Upper lobe of left lung (tissue), 6 donors: ENCODE data around the gene IP6K2. TPM values are rescaled to one million over a fixed set of nuclear protein-coding genes. Genes with fewer than 3 reads are reported as not detected.
"Not testable (repeated sequence)": the region's sequence is repeated elsewhere in the genome, so short reads cannot be mapped to it uniquely, and the experiment has no call there.

ENCODE experiments used
- ATAC-seq, 2 donors: fragments of 200-7000 bp; cut with Tn5 transposase; one replicate each; pipeline ENCODE4 v1.9.1; 2022; ENCODE audit warnings: mild to moderate bottlenecking in 2 of 2, moderate library complexity in 2 of 2; ENCODE audit not compliant: low FRiP score in 2 of 2
- DNase-seq, 2 donors: peaks; one replicate each; pipeline ENCODE4 v3.0.0-alpha.2; 2019 to 2020
- H3K27ac ChIP-seq, 4 donors: fragments of 200-600 bp; sonication (generic); one replicate each; pipeline ENCODE4 v1.5.1; 2016 to 2019
- H3K27me3 ChIP-seq, 4 donors: fragments of 200-600 bp; sonication (generic); one replicate each; pipeline ENCODE4 v1.5.1; 2017 to 2019
- H3K36me3 ChIP-seq, 4 donors: fragments of 200-600 bp; sonication (generic); one replicate each; pipeline ENCODE4 v1.5.1; 2016 to 2019
- H3K4me1 ChIP-seq, 4 donors: fragments of 200-600 bp; sonication (generic); one replicate each; pipeline ENCODE4 v1.5.1; 2018 to 2019
- H3K4me3 ChIP-seq, 4 donors: fragments of 200-600 bp; sonication (generic); one replicate each; pipeline ENCODE4 v1.5.1; 2017 to 2019; ENCODE audit warnings: mild to moderate bottlenecking in 2 of 4, moderate library complexity in 1 of 4
- H3K9me3 ChIP-seq, 4 donors: fragments of 200-600 bp; sonication (generic); one replicate each; pipeline ENCODE4 v1.5.1; 2018 to 2019
- CTCF ChIP-seq, 6 experiments: fragments of 450-650 bp in 4 of 6; fragments of 200-600 bp in 2 of 6; sonication (generic) in 2 of 6; IDR thresholded peaks; one replicate each; pipeline ENCODE4 v1.5.1; 2016 to 2019; ENCODE audit warnings: antibody characterized with exemption in 6 of 6
- EP300 ChIP-seq, 4 donors: sonication (generic); formaldehyde crosslinking; IDR thresholded peaks; one replicate each; pipeline ENCODE4 v1.5.1; 2017; ENCODE audit warnings: antibody characterized with exemption in 4 of 4, control low read depth in 2 of 4
- POLR2A ChIP-seq, 4 donors: fragments of 450-650 bp; IDR thresholded peaks; one replicate each; pipeline ENCODE4 v1.5.1; 2016 to 2017; ENCODE audit warnings: antibody characterized with exemption in 4 of 4, mild to moderate bottlenecking in 2 of 4
- POLR2AphosphoS5 ChIP-seq, 2 donors: sonication (generic); formaldehyde crosslinking; IDR thresholded peaks; one replicate each; pipeline ENCODE4 v1.5.1; 2017; ENCODE audit warnings: antibody characterized with exemption in 2 of 2
- WGBS, 2 donors: methylation state at CpG; one replicate each; pipeline ENCODE4 v1.1.5; 2017 to 2018; 5-methylcytosine and 5-hydroxymethylcytosine counted together
- total RNA-seq, 6 donors: library from RNA; depleted of rRNA in 4 of 6; stranded (reverse); fragments of >200 nt in 4 of 6; gene quantifications; one replicate each; pipeline versions ENCODE4 v1.1.0 to v1.2.1, GENCODE V29; 2016 to 2021
- donor health status: DM: no; HTN: no; CAD: no; lungs with moderate emphysema.
- donor health status: DM: no; HTN: yes; CAD: no; lungs with severe emphysema.

The IP6K2 gene
- total RNA-seq, 6 donors from 2014 or later: 53.3 to 106 (median 65.4) TPM

DNA sequence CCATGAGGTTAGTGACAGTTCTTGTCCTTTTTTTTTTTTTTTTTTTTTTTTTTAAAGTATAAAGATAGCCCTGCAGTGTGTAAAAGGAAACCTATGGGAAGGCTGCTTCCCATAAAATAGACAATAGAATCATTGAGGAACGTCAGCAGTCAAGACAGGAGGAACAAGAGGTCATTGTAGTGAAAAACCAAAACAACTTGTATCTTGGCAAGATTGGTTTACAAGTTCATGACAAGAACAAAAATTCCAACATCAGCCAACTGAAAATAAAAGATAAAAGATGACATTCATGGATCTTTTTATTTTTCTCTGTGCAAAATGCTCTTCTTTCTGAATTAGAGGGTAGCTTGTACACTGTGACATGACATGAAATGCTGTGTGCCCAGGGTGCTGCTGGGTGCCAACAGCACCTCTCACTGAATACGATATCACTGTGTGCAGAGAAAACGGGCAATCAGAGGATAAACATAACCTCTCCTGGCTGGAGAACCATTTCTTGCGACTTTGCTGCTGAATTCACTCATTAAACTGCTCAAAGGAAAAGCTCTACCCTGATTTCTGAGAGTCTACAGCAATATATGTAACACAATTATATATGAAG lies 30.1 kb upstream of the IP6K2 start:
- DNase-seq (no peak), ATAC-seq (no peak)
- Histone ChIP-seq H3K9me3 (no peaks in the 10 kb centered on the region), H3K4me3 (no peak overlapping the region), H3K27ac (peak overlapping the region in 1 of 4 donors; percentile 33), H3K4me1 (peaks cover 0 to 11% (median 5%) of the 10 kb centered on the region in 4 donors), H3K36me3 (peaks cover 2 to 43% (median 20%) of the 10 kb centered on the region in 4 donors), H3K27me3 (no peaks in the 10 kb centered on the region)
- 58 to 70% methylated on average over 4 of the region's 4 CpGs for WGBS, 2 donors
- TF ChIP-seq POLR2A (IDR thresholded peaks at IDR 0.05): no peak
- no peak for TF ChIP-seq CTCF (IDR thresholded peaks at IDR 0.05)
- TF ChIP-seq POLR2AphosphoS5 (IDR thresholded peaks at IDR 0.05): no peak
- no peak for TF ChIP-seq EP300 (IDR thresholded peaks at IDR 0.05)

- DNase-seq (no peak), ATAC-seq (no peak)
- Histone ChIP-seq H3K36me3 (peaks cover 0 to 16% (median 2%) of the 10 kb centered on the region in 4 donors), H3K4me3 (no peak overlapping the region), H3K9me3 (no peaks in the 10 kb centered on the region), H3K27ac (no peak overlapping the region), H3K4me1 (peaks cover 11 to 36% (median 24%) of the 10 kb centered on the region in 4 donors), H3K27me3 (no peaks in the 10 kb centered on the region)
- TF ChIP-seq POLR2A (IDR thresholded peaks at IDR 0.05): no peak
- no peak for TF ChIP-seq CTCF (IDR thresholded peaks at IDR 0.05)
- TF ChIP-seq POLR2AphosphoS5 (IDR thresholded peaks at IDR 0.05): no peak
- no peak for TF ChIP-seq EP300 (IDR thresholded peaks at IDR 0.05)
- 82 to 85% methylated on average over 7 of the region's 7 CpGs for WGBS, 2 donors
Observed at GRCh38 chr3:48743773-48744172, 26.8 kb upstream of the IP6K2 start.

DNA sequence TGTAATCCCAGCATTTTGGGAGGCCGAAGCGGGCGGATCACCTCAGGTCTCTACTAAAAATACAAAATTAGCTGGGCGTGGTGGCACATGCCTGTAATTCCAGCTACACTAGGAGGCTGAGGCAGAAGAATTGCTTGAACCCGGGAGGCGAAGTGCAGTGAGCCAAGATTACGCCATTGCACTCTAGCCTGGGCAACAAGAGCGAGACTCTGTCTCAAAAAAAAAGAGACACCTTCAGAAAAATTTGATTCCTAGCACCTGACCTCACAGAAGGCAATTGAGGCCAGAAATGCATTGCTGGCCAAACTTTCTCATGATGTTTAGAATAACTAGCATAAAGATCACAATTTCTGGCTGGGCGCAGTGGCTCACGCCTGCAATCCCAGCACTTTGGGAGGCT lies 24.2 kb upstream of the IP6K2 start:
- Histone ChIP-seq H3K27ac (peak overlapping the region in 2 of 4 donors; percentile 46 to 77), H3K4me1 (peaks cover 16 to 43% (median 26%) of the 10 kb centered on the region in 4 donors)
- not testable (repeated sequence) for DNase-seq, ATAC-seq, H3K4me3 ChIP-seq, H3K9me3 ChIP-seq, H3K36me3 ChIP-seq, H3K27me3 ChIP-seq
- 93 to 95% methylated on average over 10 of the region's 10 CpGs for WGBS, 2 donors

- WGBS, 2 donors: 9 to 44% methylated on average over 4 to 15 of the region's 15 CpGs
- Histone ChIP-seq H3K9me3 (no peaks in the 10 kb centered on the region), H3K27ac (peak overlapping the region; percentile 2 to 77 (median 39)), H3K4me3 (peak overlapping the region in 1 of 4 donors; percentile 8), H3K27me3 (no peaks in the 10 kb centered on the region), H3K4me1 (peaks cover 16 to 47% (median 26%) of the 10 kb centered on the region in 4 donors), H3K36me3 (no peaks in the 10 kb centered on the region)
- DNase-seq (peak; percentile 87 to 89), ATAC-seq (peak; percentile 93 to 95)
- peak; percentile 48 to 63 for TF ChIP-seq POLR2AphosphoS5 (IDR thresholded peaks at IDR 0.05)
- no peak for TF ChIP-seq EP300 (IDR thresholded peaks at IDR 0.05)
- peak; percentile 83 to 95 (median 90) for TF ChIP-seq CTCF (IDR thresholded peaks at IDR 0.05)
Observed at GRCh38 chr3:48739955-48740823, 23.2 kb upstream of the IP6K2 start.

- Histone ChIP-seq H3K36me3 (no peaks in the 10 kb centered on the region), H3K27me3 (no peaks in the 10 kb centered on the region), H3K4me1 (peaks cover 16 to 47% (median 26%) of the 10 kb centered on the region in 4 donors), H3K4me3 (peak overlapping the region in 1 of 4 donors; percentile 8), H3K27ac (peak overlapping the region; percentile 2 to 77 (median 39)), H3K9me3 (no peaks in the 10 kb centered on the region)
- peak in 1 of 2 donors; percentile 9 for ATAC-seq
- no peak for TF ChIP-seq CTCF (IDR thresholded peaks at IDR 0.05)
- TF ChIP-seq EP300 (IDR thresholded peaks at IDR 0.05): no peak
- TF ChIP-seq POLR2AphosphoS5 (IDR thresholded peaks at IDR 0.05): no peak
- no peak for TF ChIP-seq POLR2A (IDR thresholded peaks at IDR 0.05)
- WGBS, 2 donors: 48 to 90% methylated on average over 4 to 5 of the region's 6 CpGs
- no peak for DNase-seq
Observed at GRCh38 chr3:48739617-48739954, 22.6 kb upstream of the IP6K2 start.
